ENCODE data around the gene ZBTB5.

DNA sequence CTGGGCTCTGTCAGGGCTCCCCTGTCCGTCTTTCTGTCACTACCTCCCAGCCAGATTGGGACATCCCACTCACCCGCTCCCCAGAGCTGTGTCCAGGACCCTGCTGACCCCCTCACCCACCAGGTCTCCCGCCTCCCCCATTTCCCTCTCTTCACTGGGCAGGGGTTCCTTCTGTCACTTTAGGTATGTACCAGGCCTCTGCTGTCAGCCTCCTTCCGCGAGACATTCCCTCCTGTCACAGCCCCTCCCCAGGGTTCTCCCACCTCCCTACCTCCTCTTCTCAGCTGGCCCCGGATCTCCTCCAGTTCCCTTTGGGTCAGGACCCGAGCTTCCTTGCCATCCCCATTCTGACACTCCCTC is 21.0 kb upstream of the ZBTB5 start:
- no peak for TF ChIP-seq POLR2A (IDR thresholded peaks at IDR 0.05; ENCODE audit: low read length)
- TF ChIP-seq, protein P1, sequence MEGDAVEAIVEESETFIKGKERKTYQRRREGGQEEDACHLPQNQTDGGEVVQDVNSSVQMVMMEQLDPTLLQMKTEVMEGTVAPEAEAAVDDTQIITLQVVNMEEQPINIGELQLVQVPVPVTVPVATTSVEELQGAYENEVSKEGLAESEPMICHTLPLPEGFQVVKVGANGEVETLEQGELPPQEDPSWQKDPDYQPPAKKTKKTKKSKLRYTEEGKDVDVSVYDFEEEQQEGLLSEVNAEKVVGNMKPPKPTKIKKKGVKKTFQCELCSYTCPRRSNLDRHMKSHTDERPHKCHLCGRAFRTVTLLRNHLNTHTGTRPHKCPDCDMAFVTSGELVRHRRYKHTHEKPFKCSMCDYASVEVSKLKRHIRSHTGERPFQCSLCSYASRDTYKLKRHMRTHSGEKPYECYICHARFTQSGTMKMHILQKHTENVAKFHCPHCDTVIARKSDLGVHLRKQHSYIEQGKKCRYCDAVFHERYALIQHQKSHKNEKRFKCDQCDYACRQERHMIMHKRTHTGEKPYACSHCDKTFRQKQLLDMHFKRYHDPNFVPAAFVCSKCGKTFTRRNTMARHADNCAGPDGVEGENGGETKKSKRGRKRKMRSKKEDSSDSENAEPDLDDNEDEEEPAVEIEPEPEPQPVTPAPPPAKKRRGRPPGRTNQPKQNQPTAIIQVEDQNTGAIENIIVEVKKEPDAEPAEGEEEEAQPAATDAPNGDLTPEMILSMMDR (IDR thresholded peaks at IDR 0.05) = no peak

Data from A549 (cell line).